ENCODE measurements around the gene DMRT3. TPM values are rescaled to one million over a fixed set of nuclear protein-coding genes. Genes with fewer than 3 reads are reported as not detected.

Gene DMRT3
- polyA plus RNA-seq (2013, experiment 1 of 2; ENCODE audit: insufficient read length), result not detected
- polyA plus RNA-seq (2013, experiment 2 of 2; ENCODE audit: insufficient read length), result not detected

- no peak for DNase-seq
Measured at GRCh38 chr9:976258-976942, at the start of gene DMRT3. Gene DMRT3 (plus strand): TSS chr9:976655. CDS start chr9:977002, 347 bp downstream.

- DNase-seq, result no peak
Measured at GRCh38 chr9:926976-927375, 49.5 kb upstream of the DMRT3 start.

- no peak for DNase-seq
Measured at GRCh38 chr9:928363-929042, 48.0 kb upstream of the DMRT3 start.

- DNase-seq, result no peak
Measured at GRCh38 chr9:929719-930118, 46.7 kb upstream of the DMRT3 start.

DNA sequence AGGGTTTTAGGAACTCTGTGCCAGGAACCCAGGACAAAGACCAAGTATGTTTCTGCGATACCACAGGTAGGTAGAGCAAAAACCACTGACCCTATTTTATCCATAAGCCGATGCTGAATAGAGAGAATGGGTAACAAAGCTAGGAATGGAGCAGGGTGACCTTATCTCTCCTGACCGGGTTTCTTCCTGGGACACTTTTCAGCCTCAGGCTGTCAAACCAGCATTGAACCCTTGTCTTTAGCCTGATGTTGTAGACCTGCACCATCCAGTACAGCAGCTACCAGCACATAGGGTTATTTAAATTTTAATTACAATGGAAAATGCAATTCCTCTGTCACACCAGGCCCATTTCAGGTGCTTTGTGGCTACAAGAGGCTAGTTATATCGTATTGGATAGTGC is 43.1 kb upstream of the DMRT3 start:
- no peak for DNase-seq

- no peak for DNase-seq
Measured at GRCh38 chr9:935348-935965, 41.0 kb upstream of the DMRT3 start.

DNA sequence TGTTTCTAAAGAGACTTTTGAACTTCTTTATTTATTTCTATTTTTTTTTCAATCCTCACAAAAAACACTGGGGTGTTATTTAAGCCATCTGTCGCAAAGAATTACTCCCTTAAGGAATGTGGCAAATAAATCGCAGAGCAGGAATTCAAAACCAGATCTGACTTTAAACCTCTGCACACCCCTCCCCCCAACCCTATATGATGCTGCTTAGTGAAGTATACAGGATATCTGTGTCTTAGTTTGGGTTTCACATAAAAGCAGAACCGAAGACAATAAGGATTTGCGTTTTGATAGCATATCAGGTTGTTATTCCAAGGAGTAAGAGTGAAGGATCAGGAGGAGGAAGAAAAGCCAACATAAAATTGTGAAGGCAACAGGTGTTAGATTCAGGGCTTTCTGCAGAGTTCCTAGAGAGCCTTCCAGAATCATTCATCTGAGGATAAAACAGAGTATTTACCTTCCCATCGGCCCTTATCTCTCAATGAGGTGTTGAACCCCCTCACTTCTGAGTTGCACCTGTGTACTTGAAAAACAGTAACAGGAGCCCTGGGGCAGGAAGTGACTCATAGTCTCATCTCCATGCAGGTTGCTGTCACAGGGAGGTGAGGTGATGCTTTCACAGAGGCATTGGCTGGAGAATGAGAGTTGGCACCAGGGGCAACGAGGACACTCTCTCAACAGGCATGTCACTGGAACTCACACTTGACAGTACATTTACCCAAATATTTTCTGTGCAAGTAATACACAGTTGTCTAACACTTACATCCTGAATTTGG is 33.5 kb upstream of the DMRT3 start:
- no peak for DNase-seq

DNA sequence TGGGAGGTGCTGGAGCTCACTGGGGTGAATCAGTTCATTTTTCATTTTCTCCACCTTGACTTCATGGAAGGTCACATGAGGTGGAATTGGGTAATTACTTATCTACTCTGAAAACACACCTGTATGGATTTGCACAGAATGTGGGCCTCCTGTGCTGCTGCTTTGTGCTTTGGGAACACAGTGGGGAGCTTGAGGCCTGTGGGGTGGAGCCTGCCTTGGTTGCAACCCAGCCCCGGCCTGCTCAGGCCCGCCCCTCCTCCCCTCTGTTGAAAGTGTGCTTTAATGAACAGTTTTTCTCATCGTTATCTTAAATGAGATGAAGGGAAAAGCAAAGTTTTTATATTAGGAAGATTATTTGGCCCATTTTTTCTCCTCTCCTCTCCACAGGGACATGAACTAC is 28.5 kb upstream of the DMRT3 start:
- DNase-seq, result no peak

DNA sequence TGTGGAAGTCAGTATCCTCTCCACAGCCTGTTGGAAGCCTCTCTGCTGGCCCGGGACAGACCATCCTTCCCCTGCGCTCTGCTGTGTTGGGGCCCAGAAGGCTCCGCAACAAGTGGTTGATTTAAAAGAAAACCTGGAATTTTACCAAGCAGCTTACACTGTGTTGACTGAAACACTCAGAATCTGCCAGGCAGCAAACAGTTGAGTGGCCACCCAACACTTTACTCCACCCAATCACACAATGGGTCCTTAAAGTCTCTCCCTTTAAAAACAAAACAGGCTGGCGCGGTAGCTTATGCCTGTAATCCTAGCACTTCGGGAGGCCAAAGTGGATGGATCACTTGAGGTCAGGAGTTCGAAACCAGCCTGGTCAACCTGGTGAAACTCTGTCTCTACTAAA is 28.0 kb upstream of the DMRT3 start:
- DNase-seq, result no peak

GRCh38 chr9:950139-950538 is 26.3 kb upstream of the DMRT3 start:
- DNase-seq, result no peak

- no peak for DNase-seq
Measured at GRCh38 chr9:952546-952945, 23.9 kb upstream of the DMRT3 start.

DNA sequence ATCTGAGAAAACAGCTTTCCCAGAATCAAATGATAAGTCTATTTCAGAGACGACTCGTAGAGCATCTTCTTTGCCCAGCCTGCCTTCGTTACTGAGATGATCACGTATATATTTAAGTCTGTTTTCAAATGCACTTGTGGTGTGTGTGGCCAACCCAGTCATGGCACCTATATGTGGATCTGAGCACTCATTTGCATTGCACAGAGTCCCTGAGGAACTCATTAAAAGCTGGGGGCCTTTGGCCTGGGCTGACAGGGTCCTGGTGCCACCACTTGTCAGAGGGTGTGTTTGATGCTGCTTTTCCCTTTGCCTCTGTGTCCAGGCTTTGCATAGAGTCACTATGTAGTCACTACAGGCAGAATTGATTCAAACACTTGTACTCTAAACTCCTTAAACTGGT is 17.4 kb upstream of the DMRT3 start:
- no peak for DNase-seq

- no peak for DNase-seq
Measured at GRCh38 chr9:959914-960313, 16.5 kb upstream of the DMRT3 start.

DNA sequence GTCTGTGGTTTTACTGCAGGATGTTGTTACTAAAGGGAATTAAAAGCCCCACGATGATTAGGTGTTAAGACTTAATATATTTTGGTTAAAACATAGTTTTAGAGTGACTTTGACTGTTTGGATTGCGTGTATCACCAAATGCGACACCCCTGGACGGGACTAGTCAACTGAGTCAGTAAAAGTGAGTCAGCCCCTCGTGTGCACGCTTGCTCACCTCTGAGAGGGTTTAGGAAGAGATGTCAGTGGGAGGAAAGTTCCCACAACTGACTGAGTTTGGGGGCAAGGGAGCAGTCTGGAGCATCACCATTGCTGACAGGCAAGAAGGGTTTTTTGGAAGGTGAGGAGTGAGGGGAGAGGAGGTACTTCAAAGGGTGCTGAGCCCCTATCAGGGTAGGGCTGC is 14.4 kb upstream of the DMRT3 start:
- DNase-seq, result no peak

DNA sequence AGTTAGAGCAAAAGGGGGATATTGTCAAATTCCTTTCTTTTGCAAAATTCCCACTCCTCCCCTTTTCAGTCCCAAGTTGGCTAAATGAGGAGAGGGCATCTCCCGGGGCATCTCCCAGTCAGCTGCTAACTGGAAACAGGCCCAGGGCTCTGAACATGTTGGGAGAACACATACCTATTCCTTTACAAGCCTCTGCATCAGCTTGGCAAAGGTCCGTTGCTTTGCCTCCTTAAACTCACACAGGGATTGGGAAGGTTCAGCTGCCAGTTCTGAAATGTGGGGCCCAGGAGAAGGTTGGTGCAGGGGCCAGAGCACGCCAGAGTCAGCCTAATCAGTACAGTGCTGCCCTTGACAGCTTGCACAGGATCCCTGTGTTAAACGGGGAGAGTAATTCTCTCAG is 11.0 kb upstream of the DMRT3 start:
- no peak for DNase-seq

- no peak for DNase-seq
Measured at GRCh38 chr9:966870-967269, 9.6 kb upstream of the DMRT3 start.

GRCh38 chr9:967436-967835 is 9.0 kb upstream of the DMRT3 start:
- no peak for DNase-seq

DNA sequence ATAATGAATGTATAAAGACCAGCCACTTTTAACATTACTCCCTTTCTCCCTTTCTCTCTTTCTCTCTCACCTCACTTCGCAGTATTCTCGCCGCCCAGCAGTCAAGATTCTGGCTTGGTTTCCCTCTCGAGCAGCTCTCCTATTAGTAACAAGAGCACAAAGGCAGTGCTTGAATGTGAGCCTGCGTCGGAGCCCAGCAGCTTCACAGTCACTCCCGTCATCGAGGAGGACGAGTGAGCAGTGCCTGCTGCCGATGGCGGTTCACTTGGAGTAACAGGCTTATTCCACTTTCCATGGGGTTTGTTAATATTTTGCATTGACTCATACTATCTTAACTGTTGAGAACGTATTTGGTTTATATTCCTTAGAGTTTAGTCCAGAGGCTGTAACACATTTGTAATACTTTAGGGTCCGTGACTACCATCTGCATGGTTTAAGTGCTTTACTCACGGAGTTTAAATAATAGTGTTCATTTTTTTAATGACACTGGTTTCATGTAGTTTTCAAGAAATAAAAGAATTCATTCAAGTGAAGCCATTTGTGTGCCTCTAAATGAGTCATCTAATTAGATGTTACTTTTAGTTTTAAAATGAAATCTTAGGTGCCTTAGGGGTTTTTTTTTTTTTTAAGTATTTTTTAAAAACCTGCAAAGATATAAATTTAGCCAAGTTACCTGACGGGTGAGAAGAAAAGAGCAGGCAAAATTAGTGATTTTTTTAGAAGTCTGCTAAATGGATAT is 8.4 kb upstream of the DMRT3 start:
- DNase-seq, result no peak

GRCh38 chr9:969310-970150 is 6.9 kb upstream of the DMRT3 start:
- no peak for DNase-seq

- no peak for DNase-seq
Measured at GRCh38 chr9:970151-970996, 6.1 kb upstream of the DMRT3 start.
